A673 (cell line): ENCODE data around the gene RASA3. TPM values are rescaled to one million over a fixed set of nuclear protein-coding genes. Genes with fewer than 3 reads are reported as not detected.
"Not testable (repeated sequence)": the region's sequence is repeated elsewhere in the genome, so short reads cannot be mapped to it uniquely, and the experiment has no call there.

ENCODE experiments used
- BruUV-seq: library from RNA; stranded (reverse); fragments of 400-500 nt; replicated peaks from 2 replicates; lab custom pipeline; 2021; lab: Mats Ljungman, UMichigan
- CTCF ChIA-PET: fragments of 300-600 bp; sonication (Branson Sonifier 250); formaldehyde crosslinking; loops from one replicate; lab custom pipeline; 2022; ENCODE audit warnings: antibody characterized with exemption; lab: Charles Lee
- POLR2A ChIA-PET: fragments of 300-600 bp; sonication (Branson Sonifier 250); formaldehyde crosslinking; loops from one replicate; lab custom pipeline; 2022; ENCODE audit warnings: antibody characterized with exemption; ENCODE audit not compliant: low non-redundant PET; lab: Charles Lee
- DNase-seq: peaks from one replicate; pipeline ENCODE4 v3.0.0-alpha.2; 2015; ENCODE audit warnings: low spot score
- H3K27ac ChIP-seq: fragments of 200-600 bp; sonication (generic); 2 replicates; pipeline ENCODE4 v1.5.1; 2016; ENCODE audit warnings: mixed run types, low read depth, mild to moderate bottlenecking, mixed read lengths, antibody characterized with exemption, low read length; ENCODE audit not compliant: poor library complexity, severe bottlenecking
- H3K27me3 ChIP-seq: fragments of 200-600 bp; sonication (generic); replicated peaks from 2 replicates; pipeline ENCODE4 v1.6.1; 2017; ENCODE audit warnings: mixed run types, low read depth, mild to moderate bottlenecking, mixed read lengths, antibody characterized with exemption, low read length; ENCODE audit not compliant: insufficient read depth, poor library complexity
- H3K36me3 ChIP-seq: fragments of 200-600 bp; sonication (generic); 2 replicates; pipeline ENCODE4 v1.6.1; 2016; ENCODE audit warnings: mixed run types, mild to moderate bottlenecking, mixed read lengths, antibody characterized with exemption, low read length; ENCODE audit not compliant: insufficient read depth, poor library complexity, severe bottlenecking
- H3K4me1 ChIP-seq: fragments of 200-600 bp; sonication (generic); 2 replicates; pipeline ENCODE4 v1.6.1; 2017; ENCODE audit warnings: mixed run types, mild to moderate bottlenecking, mixed read lengths, antibody characterized with exemption, low read length; ENCODE audit not compliant: insufficient read depth, poor library complexity, severe bottlenecking
- H3K4me3 ChIP-seq: fragments of 200-600 bp; sonication (generic); 2 replicates; pipeline ENCODE4 v1.5.1; 2016; ENCODE audit warnings: low read depth, mixed run types, mild to moderate bottlenecking, mixed read lengths, low read length; ENCODE audit not compliant: poor library complexity, severe bottlenecking
- H3K9me3 ChIP-seq: fragments of 200-600 bp; sonication (generic); 2 replicates; pipeline ENCODE4 v1.6.1; 2016; ENCODE audit warnings: mixed run types, low read depth, mild to moderate bottlenecking, mixed read lengths, antibody characterized with exemption, low read length; ENCODE audit not compliant: poor library complexity, severe bottlenecking
- CTCF ChIP-seq: fragments of 300-800, 200-600 bp; sonication (generic); conservative IDR thresholded peaks from 2 replicates; pipeline ENCODE4 v1.5.1; 2017; ENCODE audit warnings: low read depth, mild to moderate bottlenecking, antibody characterized with exemption, low read length, moderate library complexity, mixed read lengths
- EZH2 ChIP-seq: fragments of 200-600 bp; sonication (generic); IDR thresholded peaks from 2 replicates; pipeline ENCODE4 v1.6.1; 2017; ENCODE audit warnings: borderline replicate concordance, low read depth, mild to moderate bottlenecking, mixed read lengths, antibody characterized with exemption, low read length; ENCODE audit not compliant: poor library complexity, severe bottlenecking
- intact Hi-C: fragments of 100-400 bp; cut with micrococcal nuclease; formaldehyde crosslinking; loops from one replicate; pipeline ENCODE4 v1.10.0; 2022; ENCODE audit not compliant: unreplicated experiment
- total RNA-seq: library from RNA; stranded (reverse); gene quantifications from 2 replicates; pipeline ENCODE4 v1.2.3, GENCODE V29; 2021

Gene RASA3
- total RNA-seq, 1 experiment from 2014 or later: 22.1 TPM

- no peaks in the 10 kb centered on the region for H3K9me3 ChIP-seq
- DNase-seq: no peak
- ChIA-PET POLR2A (no interaction called here), CTCF (no interaction called here)
- intact Hi-C loops: loop anchor here (10.0 kb wide), 1 partner anchor 48 kb away; no protein-coding TSS in a partner anchor
- H3K4me3 ChIP-seq: no peak overlapping the region
- no peaks in the 10 kb centered on the region for H3K36me3 ChIP-seq
- no peak overlapping the region for H3K27ac ChIP-seq
- BruUV-seq: no TSS peak
- H3K27me3 ChIP-seq: no peaks in the 10 kb centered on the region
- peaks cover 35% of the 10 kb centered on the region for H3K4me1 ChIP-seq
- TF ChIP-seq CTCF (no peak), EZH2 (no peak)
These were observed 20.1 kb downstream of the RASA3 start for GRCh38 chr13:114112231-114112825.

DNA sequence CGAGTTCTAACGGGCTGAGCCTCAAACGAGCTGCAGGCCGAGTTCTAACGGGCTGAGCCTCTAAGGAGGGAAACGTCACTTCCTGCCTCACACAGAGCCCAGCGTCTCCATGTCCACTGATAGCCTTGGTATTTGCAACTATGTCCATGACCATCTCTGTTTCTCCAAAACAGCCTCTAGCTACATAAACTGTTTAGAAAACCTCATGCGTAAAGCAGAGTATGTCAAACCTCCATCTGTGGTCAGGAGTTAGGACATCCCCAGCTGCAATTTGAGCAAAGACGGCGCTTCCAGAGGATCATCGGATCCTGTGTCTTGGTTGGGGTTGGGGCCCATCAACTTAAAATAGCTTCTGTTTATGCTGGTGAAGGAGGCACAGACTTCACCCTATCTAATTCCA lies 20.8 kb downstream of the RASA3 start:
- peaks cover 35% of the 10 kb centered on the region for H3K4me1 ChIP-seq
- H3K27me3 ChIP-seq: no peaks in the 10 kb centered on the region
- POLR2A ChIA-PET: interaction anchor here (0.6 kb wide), 2 partner anchors 22 to 63 kb away, joined by 3 to 5 read pairs; no protein-coding TSS in a partner anchor
- H3K27ac ChIP-seq: no peak overlapping the region
- H3K4me3 ChIP-seq: no peak overlapping the region
- no TSS peak for BruUV-seq
- H3K36me3 ChIP-seq: no peaks in the 10 kb centered on the region
- no peak for DNase-seq
- no peaks in the 10 kb centered on the region for H3K9me3 ChIP-seq
- TF ChIP-seq EZH2 (no peak), CTCF (no peak)
- intact Hi-C loops: loop anchor here (10.0 kb wide), 1 partner anchor 47 kb away; no protein-coding TSS in a partner anchor
- CTCF ChIA-PET: no interaction called here

DNA sequence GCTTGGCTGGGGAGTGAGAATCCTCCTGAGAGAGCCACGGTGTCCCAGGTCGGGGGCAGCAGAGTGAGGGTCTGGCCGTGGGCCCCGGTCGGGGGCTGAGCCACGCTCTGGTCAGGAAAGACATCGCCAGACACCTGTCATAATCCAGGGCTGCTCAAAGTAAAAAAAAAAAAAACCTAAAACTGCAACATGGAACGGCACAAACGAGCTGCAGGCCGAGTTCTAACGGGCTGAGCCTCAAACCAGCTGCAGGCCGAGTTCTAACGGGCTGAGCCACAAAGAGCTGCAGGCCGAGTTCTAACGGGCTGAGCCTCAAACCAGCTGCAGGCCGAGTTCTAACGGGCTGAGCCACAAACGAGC lies 21.6 kb downstream of the RASA3 start:
- H3K36me3 ChIP-seq, H3K27me3 ChIP-seq, H3K4me3 ChIP-seq, BruUV-seq, H3K9me3 ChIP-seq, CTCF ChIA-PET, H3K27ac ChIP-seq, DNase-seq: not testable (repeated sequence)
- H3K4me1 ChIP-seq: peaks cover 31% of the 10 kb centered on the region
- POLR2A ChIA-PET: interaction anchor here (0.6 kb wide), 1 partner anchor 21 kb away, joined by 5 read pairs; no protein-coding TSS in a partner anchor
- intact Hi-C loops: loop anchor here (10.0 kb wide), 1 partner anchor 46 kb away; no protein-coding TSS in a partner anchor
